Ascending aorta (tissue), 2 donors: ENCODE measurements around the gene TRABD2A. TPM values are rescaled to one million over a fixed set of nuclear protein-coding genes. Genes with fewer than 3 reads are reported as not detected.

Source experiments
- DNase-seq, 2 donors: peaks; one replicate each; pipeline ENCODE4 v3.0.0-alpha.2; 2019; ENCODE audit warnings: low spot score in 2 of 2
- H3K27ac ChIP-seq, 2 donors: fragments of 200-600 bp; sonication (generic); one replicate each; pipeline ENCODE4 v1.5.1; 2016 to 2017; ENCODE audit warnings: mild to moderate bottlenecking in 1 of 2
- H3K27me3 ChIP-seq: fragments of 200-600 bp; sonication (generic); one replicate; pipeline ENCODE4 v1.5.1; 2017
- H3K36me3 ChIP-seq, 2 donors: fragments of 200-600 bp; sonication (generic); one replicate each; pipeline ENCODE4 v1.5.1; 2016
- H3K4me1 ChIP-seq, 2 donors: fragments of 200-600 bp; sonication (generic); one replicate each; pipeline ENCODE4 v1.5.1; 2016 to 2017; ENCODE audit warnings: mild to moderate bottlenecking in 1 of 2
- H3K4me3 ChIP-seq, 2 donors: fragments of 200-600 bp; sonication (generic); one replicate each; pipeline ENCODE4 v1.5.1; 2016 to 2017; ENCODE audit warnings: mild to moderate bottlenecking in 1 of 2
- H3K9me3 ChIP-seq, 2 donors: fragments of 200-600 bp; sonication (generic); one replicate each; pipeline ENCODE4 v1.5.1; 2016
- CTCF ChIP-seq, 3 experiments: fragments of 200-600 bp in 2 of 3; fragments of 450-650 bp in 1 of 3; sonication (generic) in 2 of 3; IDR thresholded peaks; one replicate each; pipeline ENCODE4 v1.5.1; 2016 to 2019; ENCODE audit warnings: antibody characterized with exemption in 3 of 3, mild to moderate bottlenecking in 1 of 3, moderate library complexity in 1 of 3
- intact Hi-C: fragments of 100-400 bp; cut with DNase I; formaldehyde crosslinking; loops from one replicate; pipeline ENCODE4 v1.15.1; 2023
- total RNA-seq: library from RNA; depleted of rRNA; stranded (reverse); fragments of >200 nt; gene quantifications from one replicate; pipeline ENCODE4 v1.1.0, GENCODE V29; 2016

The TRABD2A gene
- total RNA-seq, 1 donor from 2014 or later: 1.1 TPM

GRCh38 chr2:84886791-84887190 is 5.9 kb upstream of the TRABD2A start:
- Histone ChIP-seq H3K27me3 (no peaks in the 10 kb centered on the region), H3K27ac (no peak overlapping the region), H3K36me3 (no peaks in the 10 kb centered on the region), H3K9me3 (no peaks in the 10 kb centered on the region), H3K4me3 (no peak overlapping the region), H3K4me1 (peaks cover 2 to 10% of the 10 kb centered on the region in 2 donors)
- intact Hi-C loops: no loop called here
- TF ChIP-seq CTCF (IDR thresholded peaks at IDR 0.05): no peak
- DNase-seq: no peak

GRCh38 chr2:84885111-84885510 is 4.2 kb upstream of the TRABD2A start:
- Histone ChIP-seq H3K36me3 (no peaks in the 10 kb centered on the region), H3K4me1 (peaks cover 2 to 24% of the 10 kb centered on the region in 2 donors), H3K27ac (no peak overlapping the region), H3K4me3 (no peak overlapping the region), H3K27me3 (no peaks in the 10 kb centered on the region), H3K9me3 (no peaks in the 10 kb centered on the region)
- no peak for DNase-seq
- no peak for TF ChIP-seq CTCF (IDR thresholded peaks at IDR 0.05)
- intact Hi-C loops: no loop called here

GRCh38 chr2:84884449-84884848 is 3.6 kb upstream of the TRABD2A start:
- Histone ChIP-seq H3K27me3 (no peaks in the 10 kb centered on the region), H3K4me1 (peaks cover 2 to 30% of the 10 kb centered on the region in 2 donors), H3K9me3 (no peaks in the 10 kb centered on the region), H3K27ac (no peak overlapping the region), H3K36me3 (no peaks in the 10 kb centered on the region), H3K4me3 (no peak overlapping the region)
- intact Hi-C loops: no loop called here
- no peak for DNase-seq
- no peak for TF ChIP-seq CTCF (IDR thresholded peaks at IDR 0.05)

GRCh38 chr2:84882775-84883550 is 2.1 kb upstream of the TRABD2A start:
- TF ChIP-seq CTCF (IDR thresholded peaks at IDR 0.05): no peak
- H3K27me3 ChIP-seq: no peaks in the 10 kb centered on the region
- peak overlapping the region in 1 of 2 donors; percentile 75 for H3K4me3 ChIP-seq
- H3K27ac ChIP-seq: no peak overlapping the region
- peak in 1 of 2 donors; percentile 38 for DNase-seq
- peaks cover 2 to 25% of the 10 kb centered on the region in 2 donors for H3K4me1 ChIP-seq
- no peaks in the 10 kb centered on the region for H3K9me3 ChIP-seq
- intact Hi-C loops: loop anchor here (1.0 kb wide), 1 partner anchor 44 kb away; no protein-coding TSS in a partner anchor
- no peaks in the 10 kb centered on the region for H3K36me3 ChIP-seq

- H3K4me1 ChIP-seq: peaks cover 2 to 25% of the 10 kb centered on the region in 2 donors
- no peaks in the 10 kb centered on the region for H3K9me3 ChIP-seq
- intact Hi-C loops: loop anchor here (1.0 kb wide), 1 partner anchor 45 kb away; no protein-coding TSS in a partner anchor
- no peaks in the 10 kb centered on the region for H3K27me3 ChIP-seq
- no peaks in the 10 kb centered on the region for H3K36me3 ChIP-seq
- DNase-seq: no peak
- peak overlapping the region; percentile 59 to 75 for H3K4me3 ChIP-seq
- no peak for TF ChIP-seq CTCF (IDR thresholded peaks at IDR 0.05)
- H3K27ac ChIP-seq: no peak overlapping the region
These were observed 1.5 kb upstream of the TRABD2A start for GRCh38 chr2:84882414-84882738.
